ENCODE data around the gene ERH. TPM values are rescaled to one million over a fixed set of nuclear protein-coding genes. Genes with fewer than 3 reads are reported as not detected.

ERH gene
- total RNA-seq, 2 donors from 2014 or later: 68.5 to 111 TPM

GRCh38 chr14:69364378-69364777, 33.7 kb downstream of the ERH start:
- 84% methylated on average over 2 of the region's 2 CpGs for WGBS

GRCh38 chr14:69363964-69364363, 34.1 kb downstream of the ERH start:
- H3K27ac ChIP-seq: no peak overlapping the region
- no peaks in the 10 kb centered on the region for H3K9me3 ChIP-seq
- no peak for DNase-seq (ENCODE audit: low spot score)
- no peak overlapping the region for H3K4me3 ChIP-seq
- intact Hi-C loops (cut with DNase I): loop anchor here (5.0 kb wide), 1 partner anchor 122 kb away; no protein-coding TSS in a partner anchor
- TF ChIP-seq CTCF (IDR thresholded peaks at IDR 0.05) (no peak), POLR2A (IDR thresholded peaks at IDR 0.05) (no peak), POLR2AphosphoS5 (IDR thresholded peaks at IDR 0.05) (no peak)
- H3K4me1 ChIP-seq (replicated peaks): no peaks in the 10 kb centered on the region
- H3K27me3 ChIP-seq (replicated peaks; ENCODE audit: insufficient read depth): no peaks in the 10 kb centered on the region
- WGBS: 74% methylated on average over 4 of the region's 4 CpGs
- H3K36me3 ChIP-seq: no peaks in the 10 kb centered on the region

More at GRCh38 chr14:69364378-69364777, 33.7 kb downstream of the ERH start:
- Histone ChIP-seq H3K9me3 (no peaks in the 10 kb centered on the region), H3K36me3 (no peaks in the 10 kb centered on the region), H3K4me3 (no peak overlapping the region), H3K27ac (no peak overlapping the region), H3K27me3 (replicated peaks; ENCODE audit: insufficient read depth) (no peaks in the 10 kb centered on the region), H3K4me1 (replicated peaks) (no peaks in the 10 kb centered on the region)
- intact Hi-C loops (cut with DNase I): loop anchor here (5.0 kb wide), 1 partner anchor 122 kb away; no protein-coding TSS in a partner anchor
- no peak for TF ChIP-seq CTCF (IDR thresholded peaks at IDR 0.05)
- no peak for TF ChIP-seq POLR2A (IDR thresholded peaks at IDR 0.05)
- no peak for TF ChIP-seq POLR2AphosphoS5 (IDR thresholded peaks at IDR 0.05)
- no peak for DNase-seq (ENCODE audit: low spot score)

- WGBS: 32% methylated on average over 9 of the region's 9 CpGs
- no peaks in the 10 kb centered on the region for H3K36me3 ChIP-seq
- no peak for DNase-seq (ENCODE audit: low spot score)
- H3K4me3 ChIP-seq: no peak overlapping the region
- H3K27ac ChIP-seq: no peak overlapping the region
- TF ChIP-seq CTCF (IDR thresholded peaks at IDR 0.05) (peak in 2 of 4 experiments; percentile 48 to 60), POLR2A (IDR thresholded peaks at IDR 0.05) (no peak), POLR2AphosphoS5 (IDR thresholded peaks at IDR 0.05) (no peak)
- H3K9me3 ChIP-seq: no peaks in the 10 kb centered on the region
- no peaks in the 10 kb centered on the region for H3K4me1 ChIP-seq (replicated peaks)
- intact Hi-C loops (cut with DNase I): loop anchor here (5.0 kb wide), 1 partner anchor 121 kb away; no protein-coding TSS in a partner anchor
- no peaks in the 10 kb centered on the region for H3K27me3 ChIP-seq (replicated peaks; ENCODE audit: insufficient read depth)
Observed at GRCh38 chr14:69363055-69363454, 35.0 kb downstream of the ERH start.

- H3K36me3 ChIP-seq: no peaks in the 10 kb centered on the region
- intact Hi-C loops (cut with DNase I): loop anchor here (5.0 kb wide), 1 partner anchor 118 kb away; no protein-coding TSS in a partner anchor
- no peak overlapping the region for H3K4me3 ChIP-seq
- no peak for TF ChIP-seq POLR2AphosphoS5 (IDR thresholded peaks at IDR 0.05)
- no peak for TF ChIP-seq POLR2A (IDR thresholded peaks at IDR 0.05)
- no peak for TF ChIP-seq CTCF (IDR thresholded peaks at IDR 0.05)
- WGBS: 56% methylated on average over 7 of the region's 7 CpGs
- no peak overlapping the region for H3K27ac ChIP-seq
- no peak for DNase-seq (ENCODE audit: low spot score)
- peaks cover 2% of the 10 kb centered on the region for H3K4me1 ChIP-seq (replicated peaks)
- no peaks in the 10 kb centered on the region for H3K27me3 ChIP-seq (replicated peaks; ENCODE audit: insufficient read depth)
- no peaks in the 10 kb centered on the region for H3K9me3 ChIP-seq
Observed at GRCh38 chr14:69360438-69361108, 37.5 kb downstream of the ERH start.

- TF ChIP-seq POLR2A (IDR thresholded peaks at IDR 0.05) (no peak), POLR2AphosphoS5 (IDR thresholded peaks at IDR 0.05) (no peak), CTCF (IDR thresholded peaks at IDR 0.05) (no peak)
- DNase-seq (ENCODE audit: low spot score): no peak
- Histone ChIP-seq H3K9me3 (no peaks in the 10 kb centered on the region), H3K4me3 (no peak overlapping the region), H3K4me1 (replicated peaks) (peaks cover 5% of the 10 kb centered on the region), H3K36me3 (no peaks in the 10 kb centered on the region), H3K27ac (no peak overlapping the region), H3K27me3 (replicated peaks; ENCODE audit: insufficient read depth) (no peaks in the 10 kb centered on the region)
- intact Hi-C loops (cut with DNase I): loop anchor here (10.0 kb wide), 1 partner anchor 224 kb away; no protein-coding TSS in a partner anchor
- 93% methylated on average over 3 of the region's 3 CpGs for WGBS
Observed at GRCh38 chr14:69358966-69359365, 39.1 kb downstream of the ERH start.
